Neuronal stem cell (in vitro differentiated cells): Measurements from ENCODE around the gene DUSP18.

ENCODE experiments used
- DNase-seq: peaks from one replicate; pipeline ENCODE4 v3.0.0-alpha.2; 2013; ENCODE audit warnings: low spot score
- H2AFZ ChIP-seq: one replicate; pipeline ENCODE4 v1.6.1; 2013; ENCODE audit warnings: mild to moderate bottlenecking, low read length, inconsistent platforms
- H2AK5ac ChIP-seq: 2 replicates; pipeline ENCODE4 v1.6.1; 2013; ENCODE audit warnings: low read depth, mild to moderate bottlenecking, inconsistent platforms, low read length, moderate library complexity, mixed read lengths
- H2BK120ac ChIP-seq: 2 replicates; pipeline ENCODE4 v1.6.1; 2013; ENCODE audit warnings: low read depth, mild to moderate bottlenecking, inconsistent platforms, low read length, moderate library complexity, mixed read lengths
- H2BK12ac ChIP-seq: one replicate; pipeline ENCODE4 v1.6.1; 2013; ENCODE audit warnings: low read length, inconsistent platforms
- H2BK15ac ChIP-seq: 2 replicates; pipeline ENCODE4 v1.6.1; 2013; ENCODE audit warnings: mild to moderate bottlenecking, low read length, inconsistent platforms, mixed read lengths
- H2BK5ac ChIP-seq: one replicate; pipeline ENCODE4 v1.6.1; 2013; ENCODE audit warnings: inconsistent platforms, mild to moderate bottlenecking, low read length, moderate library complexity
- H3K14ac ChIP-seq: one replicate; pipeline ENCODE4 v1.6.1; 2013; ENCODE audit warnings: low read length, inconsistent platforms
- H3K18ac ChIP-seq: 2 replicates; pipeline ENCODE4 v1.6.1; 2013; ENCODE audit warnings: low read length, inconsistent platforms
- H3K23ac ChIP-seq: 2 replicates; pipeline ENCODE4 v1.6.1; 2013; ENCODE audit warnings: low read depth, mild to moderate bottlenecking, mixed read lengths, low read length, inconsistent platforms; ENCODE audit not compliant: poor library complexity
- H3K27ac ChIP-seq: replicated peaks from 3 replicates; pipeline ENCODE4 v1.5.1; 2013; ENCODE audit warnings: low read length, inconsistent platforms
- H3K27me3 ChIP-seq, 3 experiments: 2 replicates each; pipeline ENCODE4 v1.6.1; 2013; ENCODE audit warnings: low read length in 3 of 3, mild to moderate bottlenecking in 2 of 3, inconsistent platforms in 1 of 3, low read depth in 1 of 3, mixed read lengths in 1 of 3, moderate library complexity in 1 of 3; ENCODE audit not compliant: control insufficient read depth in 3 of 3, insufficient read depth in 3 of 3
- H3K36me3 ChIP-seq, 2 donors: replicated peaks in 1 of 2; 2 replicates each; pipeline ENCODE4 v1.6.1; 2013; ENCODE audit warnings: low read length in 2 of 2; ENCODE audit not compliant: control insufficient read depth in 2 of 2, insufficient read depth in 2 of 2
- H3K4ac ChIP-seq: 2 replicates; pipeline ENCODE4 v1.6.1; 2013; ENCODE audit warnings: inconsistent platforms, mild to moderate bottlenecking, low read length, moderate library complexity
- H3K4me1 ChIP-seq, 2 donors: 1 replicate in 1 of 2; 2 replicates in 1 of 2; pipeline ENCODE4 v1.6.1; 2013; ENCODE audit warnings: low read length in 2 of 2, low read depth in 1 of 2; ENCODE audit not compliant: control insufficient read depth in 2 of 2, insufficient read depth in 1 of 2
- H3K4me2 ChIP-seq: one replicate; pipeline ENCODE4 v1.6.1; 2013; ENCODE audit warnings: mild to moderate bottlenecking, low read length, inconsistent platforms; ENCODE audit not compliant: insufficient read depth, poor library complexity, severe bottlenecking
- H3K4me3 ChIP-seq, 2 donors: 2 replicates each; pipeline ENCODE4 v1.5.1; 2013; ENCODE audit warnings: low read length in 2 of 2, mild to moderate bottlenecking in 2 of 2, inconsistent platforms in 1 of 2, moderate library complexity in 1 of 2
- H3K79me1 ChIP-seq: one replicate; pipeline ENCODE4 v1.6.1; 2013; ENCODE audit warnings: low read depth, mild to moderate bottlenecking, inconsistent platforms, low read length, moderate library complexity
- H3K9ac ChIP-seq: one replicate; pipeline ENCODE4 v1.6.1; 2013; ENCODE audit warnings: mild to moderate bottlenecking, low read depth, low read length, inconsistent platforms; ENCODE audit not compliant: poor library complexity
- H3K9me3 ChIP-seq, 2 donors: replicated peaks in 1 of 2; 2 replicates each; pipeline versions ENCODE3 to v1.6.1; 2013; ENCODE audit warnings: low read length in 2 of 2, mild to moderate bottlenecking in 2 of 2, inconsistent platforms in 1 of 2, low read depth in 1 of 2, mixed read lengths in 1 of 2, moderate library complexity in 1 of 2; ENCODE audit not compliant: control insufficient read depth in 2 of 2, insufficient read depth in 1 of 2
- H4K8ac ChIP-seq: one replicate; pipeline ENCODE4 v1.6.1; 2013; ENCODE audit warnings: low read depth, mild to moderate bottlenecking, inconsistent platforms, low read length, moderate library complexity
- H4K91ac ChIP-seq: one replicate; pipeline ENCODE4 v1.6.1; 2013; ENCODE audit warnings: low read length, low read depth, mild to moderate bottlenecking, inconsistent platforms; ENCODE audit not compliant: poor library complexity
- WGBS, 2 donors: extraction: QIAGEN DNeasy Blood & Tissue Kit; methylation state at CpG; one replicate each; pipeline ENCODE4 v1.1.7; 2013; ENCODE audit warnings: missing lambda C conversion rate in 2 of 2, mixed read lengths in 1 of 2; ENCODE audit not compliant: insufficient read length in 2 of 2, insufficient replicate concordance in 1 of 2; ENCODE audit errors: extremely low coverage in 2 of 2; 5-methylcytosine and 5-hydroxymethylcytosine counted together

Gene DUSP18

DNA sequence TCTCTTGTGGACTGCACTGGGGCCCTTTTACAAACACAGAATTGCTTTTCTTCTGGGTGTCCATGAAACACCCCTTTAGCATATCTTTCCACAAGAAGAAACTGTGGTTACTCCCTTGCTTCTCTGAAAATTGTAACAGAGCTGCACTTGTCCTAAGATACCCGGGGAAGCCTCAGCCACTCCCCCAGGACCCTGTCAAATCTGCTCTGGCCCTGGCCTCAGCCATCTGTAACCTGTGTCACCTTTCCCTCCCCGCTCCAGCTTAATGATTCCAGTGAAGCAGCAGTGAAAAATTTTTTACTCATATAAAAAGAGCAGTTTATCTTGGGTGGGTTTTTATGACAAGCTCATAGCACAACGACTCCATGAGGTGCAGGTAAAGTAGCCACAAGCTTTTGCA lies 3.4 kb upstream of the DUSP18 start:
- Histone ChIP-seq H3K27ac (no peak overlapping the region), H3K4me2 (no peak overlapping the region), H3K27me3 (peaks cover 0 to 47% (median 8%) of the 10 kb centered on the region in 3 experiments), H3K4me1 (peaks cover 6 to 13% of the 10 kb centered on the region in 2 donors), H3K18ac (no peak overlapping the region), H3K9me3 (no peaks in the 10 kb centered on the region), H2BK15ac (no peak overlapping the region), H3K4me3 (no peak overlapping the region), H2BK120ac (no peak overlapping the region), H3K14ac (no peak overlapping the region), H4K91ac (no peak overlapping the region), H2BK5ac (no peak overlapping the region), H2AFZ (no peak overlapping the region), H3K79me1 (no peaks in the 10 kb centered on the region), H4K8ac (no peak overlapping the region), H3K36me3 (no peaks in the 10 kb centered on the region), H3K23ac (no peak overlapping the region), H2BK12ac (no peak overlapping the region), H2AK5ac (no peak overlapping the region), H3K9ac (no peak overlapping the region), H3K4ac (no peak overlapping the region)
- WGBS, 2 donors: no CpG with 5 or more reads among the region's 3 CpGs
- no peak for DNase-seq

DNA sequence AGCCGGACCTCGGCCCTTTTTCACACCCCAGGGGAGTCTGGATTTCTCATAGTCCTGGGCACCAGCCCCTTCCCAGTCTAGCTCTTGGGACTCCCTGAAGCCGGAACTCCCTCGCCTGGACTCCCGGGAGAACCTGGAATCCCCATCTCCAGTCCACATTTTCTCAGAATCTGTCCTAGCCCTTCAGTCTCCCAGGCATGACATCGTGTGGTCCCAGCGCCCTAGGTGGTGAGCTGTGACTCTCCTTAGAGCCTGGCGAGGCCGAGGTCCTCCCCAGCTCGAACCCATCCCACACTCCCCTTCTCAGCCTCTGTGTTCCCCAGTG lies 673 bp upstream of the DUSP18 start:
- Histone ChIP-seq H2BK120ac (no peak overlapping the region), H2AK5ac (peak overlapping the region; percentile 71), H3K23ac (peak overlapping the region; percentile 67), H4K91ac (no peak overlapping the region), H3K27ac (no peak overlapping the region), H3K18ac (peak overlapping the region; percentile 33), H2BK5ac (no peak overlapping the region), H3K4me1 (peaks cover 6 to 13% of the 10 kb centered on the region in 2 donors), H3K4ac (no peak overlapping the region), H3K9me3 (no peaks in the 10 kb centered on the region), H3K14ac (no peak overlapping the region), H3K4me3 (peak overlapping the region; percentile 77 to 91), H2BK12ac (no peak overlapping the region), H3K79me1 (no peaks in the 10 kb centered on the region), H4K8ac (no peak overlapping the region), H3K9ac (no peak overlapping the region), H3K4me2 (peak overlapping the region; percentile 91), H3K27me3 (peaks cover 0 to 38% (median 8%) of the 10 kb centered on the region in 3 experiments), H2AFZ (peak overlapping the region; percentile 100), H3K36me3 (no peaks in the 10 kb centered on the region), H2BK15ac (peak overlapping the region; percentile 55)
- DNase-seq: no peak
- WGBS, 2 donors: no CpG with 5 or more reads among the region's 10 CpGs

DNA sequence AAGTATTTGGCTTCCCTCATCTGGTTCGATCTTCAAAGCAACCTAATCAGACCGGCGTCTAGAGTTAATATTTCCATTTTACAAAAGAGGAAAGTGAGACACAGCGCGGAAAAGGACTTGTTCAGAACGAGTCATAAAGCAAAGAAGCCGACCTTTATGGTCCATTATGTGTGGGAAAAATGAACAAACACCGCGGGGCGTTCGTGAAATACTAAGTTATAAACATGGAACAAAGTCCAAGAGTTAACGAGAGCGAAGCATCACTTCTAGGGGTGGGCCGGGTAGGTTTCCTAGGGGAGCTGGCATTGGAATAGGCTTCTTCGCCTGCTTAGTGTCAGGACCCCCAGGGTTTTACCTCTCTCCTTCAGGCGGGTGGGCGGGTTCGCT lies 575 bp downstream of the DUSP18 start:
- Histone ChIP-seq H3K27me3 (peaks cover 0 to 36% (median 8%) of the 10 kb centered on the region in 3 experiments), H3K9ac (no peak overlapping the region), H3K18ac (peak overlapping the region; percentile 50), H3K14ac (no peak overlapping the region), H2AK5ac (no peak overlapping the region), H3K4me3 (peak overlapping the region; percentile 77), H4K8ac (no peak overlapping the region), H3K79me1 (no peaks in the 10 kb centered on the region), H4K91ac (no peak overlapping the region), H3K4me2 (peak overlapping the region; percentile 92), H2AFZ (peak overlapping the region; percentile 100), H2BK15ac (peak overlapping the region; percentile 20), H2BK120ac (no peak overlapping the region), H3K27ac (peak overlapping the region; percentile 67), H3K4me1 (peaks cover 6 to 13% of the 10 kb centered on the region in 2 donors), H3K4ac (no peak overlapping the region), H3K9me3 (no peaks in the 10 kb centered on the region), H2BK5ac (no peak overlapping the region), H3K23ac (no peak overlapping the region), H2BK12ac (no peak overlapping the region), H3K36me3 (no peaks in the 10 kb centered on the region)
- WGBS, 2 donors: no CpG with 5 or more reads among the region's 18 CpGs
- no peak for DNase-seq

DNA sequence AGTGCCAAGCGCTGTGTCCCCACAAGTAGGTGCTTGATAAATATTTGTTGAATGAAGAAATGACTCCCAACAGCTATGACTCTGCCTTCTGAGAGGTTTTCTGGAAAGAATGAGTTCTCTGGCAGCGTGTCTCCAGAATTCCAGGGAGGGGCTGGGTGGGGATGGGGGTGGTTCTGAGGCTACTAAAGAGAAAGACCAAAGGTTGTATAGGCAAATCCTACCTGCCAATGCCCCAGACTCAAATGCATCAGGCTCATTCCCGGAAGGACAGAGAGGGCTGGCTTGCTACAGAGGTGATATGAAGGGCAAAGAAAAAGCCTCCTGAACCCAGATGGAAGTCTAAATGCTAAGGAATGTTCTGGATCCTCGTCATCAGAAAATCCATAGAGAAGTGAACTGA lies 1.9 kb downstream of the DUSP18 start:
- no peak overlapping the region for H4K8ac ChIP-seq
- no peak overlapping the region for H4K91ac ChIP-seq
- H3K23ac ChIP-seq: no peak overlapping the region
- no peak overlapping the region for H3K27ac ChIP-seq
- no peak overlapping the region for H3K18ac ChIP-seq
- H2BK120ac ChIP-seq: no peak overlapping the region
- H3K27me3 ChIP-seq: peaks cover 0 to 32% (median 8%) of the 10 kb centered on the region in 3 experiments
- H3K9ac ChIP-seq: no peak overlapping the region
- H3K36me3 ChIP-seq: no peaks in the 10 kb centered on the region
- H2AFZ ChIP-seq: no peak overlapping the region
- no peak overlapping the region for H2AK5ac ChIP-seq
- H2BK5ac ChIP-seq: no peak overlapping the region
- H2BK15ac ChIP-seq: no peak overlapping the region
- H3K14ac ChIP-seq: no peak overlapping the region
- H2BK12ac ChIP-seq: no peak overlapping the region
- H3K4me2 ChIP-seq: no peak overlapping the region
- WGBS, 2 donors: no CpG with 5 or more reads among the region's 4 CpGs
- DNase-seq: no peak
- no peak overlapping the region for H3K4ac ChIP-seq
- H3K9me3 ChIP-seq: no peaks in the 10 kb centered on the region
- peaks cover 6 to 13% of the 10 kb centered on the region in 2 donors for H3K4me1 ChIP-seq
- no peaks in the 10 kb centered on the region for H3K79me1 ChIP-seq
- no peak overlapping the region for H3K4me3 ChIP-seq
